Loucy (cell line): ENCODE measurements around the gene UNC5B.

Source experiments
- H2AFZ ChIP-seq: fragments of 200-600 bp; sonication (generic); 2 replicates; pipeline ENCODE4 v1.6.0; 2016; ENCODE audit warnings: antibody characterized with exemption, mild to moderate bottlenecking, low read length, moderate library complexity
- H3F3A ChIP-seq: fragments of 200-600 bp; 2 replicates; pipeline ENCODE4 v1.6.0; 2016; ENCODE audit warnings: antibody characterized with exemption, low read depth, mild to moderate bottlenecking
- H3K27me3 ChIP-seq: fragments of 200-600 bp; sonication (generic); 2 replicates; pipeline ENCODE4 v1.6.1; 2014; ENCODE audit warnings: low read length, mild to moderate bottlenecking; ENCODE audit not compliant: insufficient read depth, poor library complexity, severe bottlenecking
- H3K36me3 ChIP-seq: fragments of 200-600 bp; sonication (generic); 2 replicates; pipeline ENCODE4 v1.6.1; 2016; ENCODE audit warnings: low read length; ENCODE audit not compliant: insufficient read depth
- H3K4me1 ChIP-seq: fragments of 200-600 bp; sonication (generic); 2 replicates; pipeline ENCODE4 v1.5.1; 2014; ENCODE audit warnings: low read length, mild to moderate bottlenecking; ENCODE audit not compliant: insufficient read depth, poor library complexity, severe bottlenecking
- H3K4me2 ChIP-seq: fragments of 200-600 bp; sonication (generic); 2 replicates; pipeline ENCODE4 v1.6.0; 2014; ENCODE audit warnings: antibody characterized with exemption, low read length, low read depth, mild to moderate bottlenecking; ENCODE audit not compliant: poor library complexity, severe bottlenecking
- H3K4me3 ChIP-seq: fragments of 200-600 bp; sonication (generic); 2 replicates; pipeline ENCODE4 v1.5.1; 2014; ENCODE audit warnings: low read length, mild to moderate bottlenecking, mixed read lengths; ENCODE audit not compliant: poor library complexity, severe bottlenecking
- H3K79me2 ChIP-seq: fragments of 200-600 bp; sonication (generic); 2 replicates; pipeline ENCODE4 v1.6.1; 2014; ENCODE audit warnings: low read length; ENCODE audit not compliant: insufficient read depth
- H3K9ac ChIP-seq: fragments of 200-600 bp; sonication (generic); 2 replicates; pipeline ENCODE4 v1.6.0; 2014; ENCODE audit warnings: mild to moderate bottlenecking, low read depth, low read length, moderate library complexity; ENCODE audit not compliant: poor library complexity, severe bottlenecking
- H3K9me2 ChIP-seq: fragments of 200-600 bp; sonication (generic); replicated peaks from 2 replicates; pipeline ENCODE4 v1.6.1; 2016; ENCODE audit warnings: low read depth, low read length, mixed read lengths
- H3K9me3 ChIP-seq: fragments of 200-600 bp; sonication (generic); 2 replicates; pipeline ENCODE4 v1.6.1; 2014; ENCODE audit warnings: mild to moderate bottlenecking, antibody characterized with exemption, low read length, low read depth; ENCODE audit not compliant: insufficient read depth
- H4K20me1 ChIP-seq: fragments of 200-600 bp; sonication (generic); 2 replicates; pipeline ENCODE4 v1.6.0; 2014; ENCODE audit warnings: antibody characterized with exemption, low read length, mild to moderate bottlenecking; ENCODE audit not compliant: insufficient read depth, poor library complexity, severe bottlenecking
- EZH2phosphoT487 ChIP-seq: fragments of 200-600 bp; IDR thresholded peaks from 2 replicates; pipeline ENCODE4 v1.6.1; 2018; ENCODE audit warnings: antibody characterized with exemption, mild to moderate bottlenecking, moderate library complexity, borderline replicate concordance
- TF ChIP-seq, protein P1 (sequence below): fragments of 200-600 bp; sonication (generic); conservative IDR thresholded peaks from 2 replicates; pipeline ENCODE4 v1.5.1; 2014; ENCODE audit warnings: mild to moderate bottlenecking, antibody characterized with exemption, low read length

The UNC5B gene

DNA sequence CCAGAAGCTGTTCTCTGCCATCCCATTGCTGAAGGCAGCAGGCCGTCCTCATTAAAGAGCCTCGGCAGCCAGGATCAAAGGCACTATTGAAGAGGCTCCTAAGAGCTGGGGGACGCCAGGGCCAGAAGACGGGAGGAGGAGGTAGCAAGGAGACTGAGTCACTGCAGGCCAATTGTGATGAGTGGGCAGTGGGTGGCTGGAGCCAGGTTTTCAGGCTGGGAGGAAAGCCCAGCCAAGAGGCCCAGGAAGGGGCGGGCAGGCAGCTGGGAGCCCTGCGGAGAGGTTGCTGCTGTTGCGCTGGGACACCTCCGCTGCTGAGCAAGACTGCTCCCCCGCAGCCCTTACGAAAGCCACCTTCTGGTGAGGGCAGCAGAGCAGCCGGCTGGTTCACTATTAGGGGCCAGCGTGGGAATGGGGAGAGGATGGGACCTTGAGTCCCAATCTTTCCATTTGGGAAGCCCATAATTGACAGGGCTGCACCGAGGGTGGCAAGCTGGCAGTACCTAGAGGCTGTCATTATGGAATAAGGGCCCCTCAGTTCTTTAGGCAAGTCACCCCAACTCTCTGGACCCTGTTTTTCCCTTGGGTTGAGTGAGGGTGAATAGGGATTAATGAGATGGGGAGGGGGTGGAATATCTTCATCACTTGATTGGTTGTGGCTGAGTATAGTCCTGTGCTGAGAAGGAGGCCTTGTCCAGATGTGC is 48.4 kb downstream of the UNC5B start:
- Histone ChIP-seq H3K9ac (no peak overlapping the region), H3K9me2 (no peaks in the 10 kb centered on the region), H3K9me3 (no peaks in the 10 kb centered on the region), H3K4me1 (no peaks in the 10 kb centered on the region), H3F3A (no peaks in the 10 kb centered on the region), H2AFZ (no peak overlapping the region), H3K4me3 (no peak overlapping the region), H3K4me2 (no peak overlapping the region), H3K36me3 (no peaks in the 10 kb centered on the region), H3K27me3 (no peaks in the 10 kb centered on the region), H3K79me2 (no peaks in the 10 kb centered on the region), H4K20me1 (no peaks in the 10 kb centered on the region)
- TF ChIP-seq EZH2phosphoT487, result no peak
- TF ChIP-seq, protein P1, sequence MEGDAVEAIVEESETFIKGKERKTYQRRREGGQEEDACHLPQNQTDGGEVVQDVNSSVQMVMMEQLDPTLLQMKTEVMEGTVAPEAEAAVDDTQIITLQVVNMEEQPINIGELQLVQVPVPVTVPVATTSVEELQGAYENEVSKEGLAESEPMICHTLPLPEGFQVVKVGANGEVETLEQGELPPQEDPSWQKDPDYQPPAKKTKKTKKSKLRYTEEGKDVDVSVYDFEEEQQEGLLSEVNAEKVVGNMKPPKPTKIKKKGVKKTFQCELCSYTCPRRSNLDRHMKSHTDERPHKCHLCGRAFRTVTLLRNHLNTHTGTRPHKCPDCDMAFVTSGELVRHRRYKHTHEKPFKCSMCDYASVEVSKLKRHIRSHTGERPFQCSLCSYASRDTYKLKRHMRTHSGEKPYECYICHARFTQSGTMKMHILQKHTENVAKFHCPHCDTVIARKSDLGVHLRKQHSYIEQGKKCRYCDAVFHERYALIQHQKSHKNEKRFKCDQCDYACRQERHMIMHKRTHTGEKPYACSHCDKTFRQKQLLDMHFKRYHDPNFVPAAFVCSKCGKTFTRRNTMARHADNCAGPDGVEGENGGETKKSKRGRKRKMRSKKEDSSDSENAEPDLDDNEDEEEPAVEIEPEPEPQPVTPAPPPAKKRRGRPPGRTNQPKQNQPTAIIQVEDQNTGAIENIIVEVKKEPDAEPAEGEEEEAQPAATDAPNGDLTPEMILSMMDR, result no peak

DNA sequence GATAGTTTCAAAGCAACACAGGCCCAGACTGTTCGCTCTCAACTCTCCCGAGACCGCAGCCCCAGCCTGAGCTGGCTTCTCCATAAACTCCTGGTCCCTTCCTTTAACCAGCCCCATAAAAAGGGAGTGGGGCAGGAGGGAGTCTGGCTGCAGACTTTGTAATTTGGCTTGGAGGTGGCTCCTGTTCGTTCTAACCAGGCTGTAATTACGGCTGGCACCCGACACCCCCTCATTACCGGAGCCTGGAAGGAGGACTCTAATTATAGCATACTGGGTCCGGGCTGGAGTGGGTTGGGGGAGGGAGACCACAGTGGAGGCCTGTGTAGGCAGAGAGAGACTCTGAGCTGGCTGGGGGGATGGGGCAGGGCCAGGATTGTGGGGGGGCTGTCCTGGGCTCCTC is 49.7 kb downstream of the UNC5B start:
- H3K9ac ChIP-seq, result no peak overlapping the region
- no peaks in the 10 kb centered on the region for H3K4me1 ChIP-seq

DNA sequence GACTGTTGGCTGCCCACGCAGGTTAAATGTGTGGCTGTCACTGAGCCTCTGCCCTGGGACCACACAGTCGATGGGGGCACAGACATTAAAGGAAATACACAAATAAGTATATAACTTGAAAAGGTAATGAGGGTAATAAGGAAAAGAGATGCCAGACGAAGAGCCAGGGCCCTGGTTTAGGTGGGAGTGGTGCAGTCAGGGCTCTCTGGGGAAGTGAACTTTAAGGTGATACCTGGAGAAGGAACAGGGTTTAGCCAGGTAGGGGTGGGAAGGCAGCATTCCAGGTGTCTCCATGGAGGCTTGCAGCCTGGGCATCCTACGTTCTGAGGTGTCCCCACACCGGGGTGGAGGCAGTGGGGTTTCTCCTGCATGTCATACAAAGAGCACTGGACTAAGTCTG is 50.4 kb downstream of the UNC5B start:
- Histone ChIP-seq H3K9me2 (no peaks in the 10 kb centered on the region), H3K4me1 (no peaks in the 10 kb centered on the region), H4K20me1 (no peaks in the 10 kb centered on the region), H3K79me2 (no peaks in the 10 kb centered on the region), H3K9me3 (no peaks in the 10 kb centered on the region), H2AFZ (no peak overlapping the region), H3K4me2 (no peak overlapping the region), H3K27me3 (no peaks in the 10 kb centered on the region), H3K9ac (no peak overlapping the region), H3F3A (no peaks in the 10 kb centered on the region), H3K36me3 (no peaks in the 10 kb centered on the region), H3K4me3 (no peak overlapping the region)
- TF ChIP-seq, protein P1, result no peak

More for the DNA sequence above, 49.7 kb downstream of the UNC5B start:
- Histone ChIP-seq H3K79me2 (no peaks in the 10 kb centered on the region), H3K36me3 (no peaks in the 10 kb centered on the region), H2AFZ (no peak overlapping the region), H3K4me2 (no peak overlapping the region), H3K9me3 (no peaks in the 10 kb centered on the region), H3F3A (no peaks in the 10 kb centered on the region), H3K27me3 (no peaks in the 10 kb centered on the region), H3K4me3 (no peak overlapping the region), H3K9me2 (no peaks in the 10 kb centered on the region), H4K20me1 (no peaks in the 10 kb centered on the region)
- TF ChIP-seq EZH2phosphoT487, result no peak
- TF ChIP-seq, protein P1, result no peak
